GF-D8 (cell line): ENCODE data around the gene CEP131.
"Not testable (repeated sequence)": the region's sequence is repeated elsewhere in the genome, so short reads cannot be mapped to it uniquely, and the experiment has no call there.

Experiments
- DNase-seq: peaks from one replicate; lab custom pipeline; 2025; lab: John Stamatoyannopoulos, UW

Gene CEP131

GRCh38 chr17:81238815-81239713 lies 16.3 kb upstream of the CEP131 start, which contains the start of the genes NDUFAF8 and TEPSIN:
NDUFAF8 (plus strand) TSS chr17:81239318; CDS start chr17:81239364, 46 bp downstream.
TEPSIN (minus strand) TSS chr17:81239055; CDS start chr17:81239033, 22 bp downstream.
- DNase-seq, result peak; percentile 98

DNA sequence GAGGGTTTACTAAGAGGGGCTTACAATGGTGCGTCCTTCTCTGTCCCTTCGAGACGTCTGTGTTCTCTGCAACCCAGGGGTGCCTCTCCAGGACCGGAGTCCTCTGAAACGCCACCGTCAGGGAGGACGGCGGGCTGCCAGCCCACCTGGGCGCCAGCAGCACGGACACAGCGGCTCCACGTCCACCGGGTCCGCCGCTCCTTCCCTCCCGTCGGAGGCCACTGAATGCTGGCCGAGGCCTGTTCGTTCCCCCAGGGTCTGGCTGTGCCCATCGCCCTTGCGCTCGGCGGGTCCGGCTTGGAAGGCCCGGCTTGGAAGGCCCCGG lies 15.7 kb upstream of the CEP131 start:
- no peak for DNase-seq

GRCh38 chr17:81237591-81238489 lies 15.1 kb upstream of the CEP131 start:
- DNase-seq, result no peak

DNA sequence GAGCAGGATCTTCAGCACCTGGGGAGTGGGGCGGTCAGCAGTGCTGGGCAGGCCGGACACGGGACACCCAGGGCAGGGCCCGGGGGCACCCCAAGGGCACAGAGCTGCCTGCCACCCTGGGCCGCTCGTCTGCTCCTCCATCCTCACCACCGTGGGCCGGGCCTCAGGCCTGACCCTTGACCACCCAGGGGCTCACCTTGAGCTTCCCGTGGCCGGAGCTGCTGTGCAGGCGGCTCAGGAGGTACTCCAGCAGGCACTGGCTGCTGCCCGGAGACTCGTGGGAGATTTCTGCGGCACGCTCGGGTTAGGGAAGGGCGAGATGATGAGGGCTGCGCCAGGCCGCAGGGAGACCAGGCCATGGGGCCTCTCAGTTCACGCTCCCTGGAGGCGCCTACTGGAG lies 14.0 kb upstream of the CEP131 start:
- no peak for DNase-seq

GRCh38 chr17:81235822-81236740 lies 13.3 kb upstream of the CEP131 start:
- DNase-seq, result no peak

- DNase-seq, result no peak
Observed at GRCh38 chr17:81234940-81235821, 12.4 kb upstream of the CEP131 start.

GRCh38 chr17:81234506-81234855 lies 11.7 kb upstream of the CEP131 start:
- DNase-seq, result no peak

DNA sequence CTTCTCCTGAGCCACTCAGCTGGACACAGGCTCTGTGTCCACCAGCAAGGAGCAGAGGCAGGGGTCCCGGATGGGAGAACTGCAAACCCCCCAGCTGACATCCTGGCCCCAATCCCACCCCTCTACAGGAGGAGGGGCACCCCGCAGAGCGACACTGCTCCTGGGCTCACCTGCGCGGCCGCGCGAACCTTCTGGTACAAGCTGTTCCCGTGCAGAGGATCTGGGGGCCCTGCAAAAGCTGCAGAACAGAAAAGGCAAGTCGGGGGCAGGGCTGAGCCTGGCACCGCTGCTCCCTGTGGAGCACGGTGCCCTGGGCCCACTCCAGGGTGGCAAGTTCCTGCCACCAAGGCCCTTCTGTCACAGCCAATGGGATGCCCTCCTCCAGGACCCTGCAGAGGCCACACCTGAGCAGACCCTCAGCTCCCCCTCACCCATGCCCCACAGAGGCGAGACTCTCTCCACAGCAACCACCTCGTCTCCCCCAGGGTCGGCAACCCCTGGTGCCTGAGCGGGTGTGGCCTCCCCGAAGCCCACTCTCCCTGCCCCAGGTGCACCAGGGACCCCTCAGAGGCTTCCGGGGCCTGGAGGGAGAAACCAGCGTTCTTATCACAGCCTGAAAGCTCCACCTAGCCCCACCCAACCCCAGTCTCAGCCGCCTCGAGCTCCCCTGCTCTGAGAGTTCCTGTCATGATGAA lies 11.2 kb upstream of the CEP131 start:
- no peak for DNase-seq

DNA sequence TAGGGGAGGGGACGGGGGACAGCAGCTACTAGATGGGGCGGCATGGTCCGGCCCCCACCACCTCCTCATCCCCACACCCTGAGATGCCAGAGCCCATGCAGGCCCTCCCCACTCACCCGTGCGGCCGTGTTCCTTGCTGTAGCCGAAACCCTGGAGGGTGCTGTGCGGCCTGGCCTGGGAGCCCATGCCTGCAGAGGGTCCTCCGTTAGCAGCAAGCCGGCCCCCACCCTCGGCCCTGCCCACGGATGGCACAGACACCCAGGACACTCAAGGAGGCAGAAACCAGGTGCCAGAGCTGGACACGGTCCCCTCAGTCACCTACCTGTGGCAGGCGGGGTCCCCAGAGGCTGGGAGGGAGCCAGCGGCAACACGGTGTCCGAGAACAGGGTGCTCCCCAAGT lies 10.6 kb upstream of the CEP131 start:
- no peak for DNase-seq

- no peak for DNase-seq
Observed at GRCh38 chr17:81232616-81233241, 10.0 kb upstream of the CEP131 start.

- DNase-seq, result no peak
Observed at GRCh38 chr17:81231766-81232581, 9.2 kb upstream of the CEP131 start.

DNA sequence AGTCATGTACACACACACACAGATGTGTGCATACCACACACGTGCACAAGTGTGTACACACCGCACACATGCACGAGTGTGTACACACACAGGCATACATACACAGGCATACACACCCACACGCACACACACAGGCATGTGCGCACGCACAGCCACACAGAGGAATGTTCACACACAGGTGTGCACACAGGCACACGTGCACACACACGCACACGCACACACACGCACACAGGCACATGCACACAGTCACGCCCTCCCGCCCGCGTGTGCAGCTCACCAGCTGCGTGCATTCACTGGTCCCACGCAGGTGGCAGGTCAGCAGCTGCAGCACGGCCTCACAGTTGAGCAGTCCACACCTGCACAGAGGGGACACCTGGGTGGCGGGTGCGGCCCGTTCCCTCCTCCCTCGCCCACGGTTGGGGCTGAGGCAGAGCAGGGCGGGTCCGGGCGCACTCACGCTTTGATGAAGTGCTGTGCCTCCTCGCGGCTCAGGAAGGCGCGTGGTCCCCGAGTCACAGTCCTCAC lies 8.4 kb upstream of the CEP131 start:
- no peak for DNase-seq

- DNase-seq, result no peak
Observed at GRCh38 chr17:81230043-81230820, 7.5 kb upstream of the CEP131 start.

- no peak for DNase-seq
Observed at GRCh38 chr17:81229666-81229920, 6.8 kb upstream of the CEP131 start.

DNA sequence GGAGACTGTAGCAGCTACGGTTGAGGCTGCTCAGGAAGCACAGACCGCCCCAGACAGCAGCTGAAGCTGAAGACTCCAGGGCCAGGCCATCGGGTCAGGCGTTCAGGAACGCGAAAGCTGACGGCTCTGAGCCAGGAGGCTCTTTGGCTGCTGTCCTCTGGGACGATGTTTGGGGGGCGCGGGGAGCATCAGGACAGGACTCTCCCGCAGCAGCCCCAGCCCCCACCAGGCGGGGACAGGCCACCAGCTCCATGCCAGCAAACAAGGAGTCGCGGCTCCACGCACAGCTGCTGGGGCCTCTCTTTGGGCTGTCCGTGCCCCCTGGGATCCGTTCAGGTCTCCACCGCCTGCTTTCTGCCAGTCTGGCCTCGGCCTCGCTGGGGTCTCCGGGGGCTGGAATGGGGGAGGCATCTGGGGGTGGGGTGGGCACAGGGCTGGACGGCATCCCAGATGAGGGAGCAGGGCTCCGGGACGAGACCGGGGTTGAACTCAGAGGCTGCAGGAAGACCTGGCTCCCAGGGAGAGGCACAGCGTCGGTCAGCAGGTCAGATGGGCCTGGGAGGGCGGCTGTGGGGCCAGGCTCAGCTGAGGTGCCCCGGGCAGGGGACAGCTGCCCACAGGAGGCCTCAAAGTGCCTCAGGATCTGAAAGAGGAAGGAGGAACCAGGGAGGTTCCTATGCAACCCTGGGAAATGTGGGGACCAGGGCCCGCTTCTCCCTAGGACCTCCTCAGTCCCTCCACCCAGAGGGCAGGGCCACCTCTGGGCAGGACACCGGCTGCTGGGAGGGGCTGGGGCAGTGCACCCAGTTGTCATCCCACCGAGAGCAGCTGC lies 6.3 kb upstream of the CEP131 start:
- no peak for DNase-seq

GRCh38 chr17:81228420-81228819 lies 5.7 kb upstream of the CEP131 start:
- no peak for DNase-seq

DNA sequence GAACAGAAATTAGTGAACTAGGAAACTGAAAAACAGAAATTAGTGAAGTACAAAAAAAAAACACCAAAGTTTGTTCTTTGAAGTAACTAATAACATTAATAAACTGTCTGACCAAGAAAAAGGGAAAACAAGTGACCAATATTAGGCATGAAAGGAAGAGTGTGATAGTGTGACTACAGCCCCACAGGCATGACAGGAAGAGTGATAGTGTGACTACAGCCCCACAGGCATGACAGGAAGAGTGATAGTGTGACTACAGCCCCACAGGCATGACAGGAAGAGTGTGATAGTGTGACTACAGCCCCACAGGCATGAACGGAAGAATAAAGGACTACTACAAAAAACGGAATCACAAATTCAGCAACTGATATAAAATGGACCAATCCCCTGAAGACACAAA lies 4.9 kb upstream of the CEP131 start:
- DNase-seq, result not testable (repeated sequence)
